Measurements from ENCODE around the gene SPACA1.

Gene SPACA1

DNA sequence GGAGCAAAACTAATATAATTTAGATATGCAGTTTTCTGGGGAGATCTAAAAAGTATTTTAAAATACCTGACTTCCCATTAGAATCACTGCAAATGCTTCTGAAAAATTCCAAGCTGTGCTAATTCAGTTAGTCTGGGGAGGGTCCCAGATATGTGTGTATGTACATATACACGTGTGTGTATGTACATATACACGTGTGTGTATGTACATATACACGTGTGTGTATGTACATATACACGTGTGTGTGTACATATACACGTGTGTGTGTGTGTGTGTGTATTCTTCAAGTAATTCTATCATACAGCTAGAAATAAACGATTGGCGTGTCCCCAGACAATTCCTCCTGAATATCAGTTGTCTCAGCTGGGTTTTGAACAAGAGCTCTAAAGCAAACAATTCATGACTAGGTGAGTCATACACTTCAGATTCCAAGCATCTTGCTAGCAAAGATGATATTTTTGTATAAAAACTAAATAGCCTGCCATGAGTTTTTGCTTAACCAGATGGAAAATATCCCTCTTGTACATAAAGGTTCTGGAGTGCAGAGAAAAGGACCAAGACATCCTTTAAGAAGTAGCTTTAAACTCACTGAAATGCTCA is 58.2 kb downstream of the SPACA1 start:
- no peak for DNase-seq (ENCODE audit: low read depth)

DNA sequence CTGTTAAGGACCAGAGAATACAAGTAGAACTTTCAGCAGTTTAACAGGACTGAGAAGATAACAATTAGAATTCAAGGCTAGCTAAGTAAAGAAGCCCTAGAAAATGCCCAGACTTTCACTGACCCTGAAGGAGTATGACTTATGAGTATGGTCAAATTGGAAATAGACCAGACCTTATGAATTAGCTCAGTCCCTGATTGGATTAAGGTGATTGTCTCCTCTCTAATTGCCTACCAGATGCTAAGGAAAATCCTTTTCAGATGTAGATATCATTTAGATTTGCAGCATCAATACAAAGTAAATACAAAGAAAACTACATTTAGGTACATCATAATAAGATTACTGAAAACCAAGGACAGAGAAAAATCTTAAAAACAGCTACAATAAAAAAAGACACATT is 59.6 kb downstream of the SPACA1 start:
- no peak for DNase-seq (ENCODE audit: low read depth)

DNA sequence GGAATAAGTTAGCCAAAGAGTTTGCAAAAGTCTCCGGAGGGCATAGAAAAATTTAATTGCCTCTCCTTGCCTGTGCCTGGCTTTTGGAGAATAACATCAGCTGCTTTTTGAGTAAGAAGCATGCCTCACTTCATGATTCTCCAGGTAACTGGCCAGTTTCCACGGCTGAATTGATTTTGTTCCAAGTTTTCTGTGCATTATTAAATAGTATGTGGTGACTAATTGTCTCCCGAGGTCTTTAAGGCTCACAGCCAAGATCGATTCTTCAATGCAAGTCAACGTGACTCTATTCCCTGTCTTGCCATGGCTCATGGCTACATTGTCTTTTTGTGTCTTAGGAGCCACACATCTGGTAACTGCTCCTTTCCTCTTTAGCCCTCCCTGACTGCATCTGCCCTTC is 64.3 kb downstream of the SPACA1 start:
- no peak for DNase-seq (ENCODE audit: low read depth)

DNA sequence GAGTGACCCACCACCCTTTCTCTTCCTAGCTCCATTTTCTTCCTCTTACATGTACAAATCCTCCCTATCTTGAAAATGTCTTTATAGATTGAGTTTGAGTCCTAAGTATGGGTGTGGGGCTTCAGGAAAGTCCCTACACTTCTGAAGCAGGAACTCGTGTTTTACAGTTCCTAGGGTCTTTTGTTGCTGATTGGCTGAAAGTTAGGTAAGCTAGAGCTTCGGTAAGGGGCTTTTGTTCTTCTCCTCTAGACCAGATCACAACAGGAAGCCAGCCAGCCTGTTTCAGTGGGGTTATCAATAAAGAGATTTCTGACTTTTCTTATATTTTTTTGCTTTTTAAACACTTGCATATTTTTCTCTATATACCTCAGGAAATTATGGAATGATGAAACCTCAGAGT is 67.2 kb downstream of the SPACA1 start:
- DNase-seq (ENCODE audit: low read depth), result no peak

DNA sequence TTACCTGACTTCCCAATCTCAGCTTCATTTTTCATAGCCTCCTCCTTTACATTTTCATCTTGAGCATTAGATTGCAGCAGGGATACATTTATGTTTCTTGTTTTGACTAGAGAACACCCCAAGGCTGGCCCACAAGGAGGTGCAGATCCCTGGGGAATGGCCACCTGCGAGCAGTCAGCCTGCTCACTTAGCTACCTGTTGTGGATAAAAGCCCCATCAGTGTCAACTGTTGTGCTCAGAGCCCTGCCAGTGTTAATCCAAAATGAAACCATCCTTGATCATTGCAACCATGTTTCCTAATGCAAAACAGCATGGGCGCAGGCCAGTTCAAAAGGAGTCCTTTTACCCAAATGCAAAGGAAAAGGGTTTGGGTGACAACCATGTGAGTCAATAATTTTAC is 67.7 kb downstream of the SPACA1 start:
- DNase-seq (ENCODE audit: low read depth), result no peak

DNA sequence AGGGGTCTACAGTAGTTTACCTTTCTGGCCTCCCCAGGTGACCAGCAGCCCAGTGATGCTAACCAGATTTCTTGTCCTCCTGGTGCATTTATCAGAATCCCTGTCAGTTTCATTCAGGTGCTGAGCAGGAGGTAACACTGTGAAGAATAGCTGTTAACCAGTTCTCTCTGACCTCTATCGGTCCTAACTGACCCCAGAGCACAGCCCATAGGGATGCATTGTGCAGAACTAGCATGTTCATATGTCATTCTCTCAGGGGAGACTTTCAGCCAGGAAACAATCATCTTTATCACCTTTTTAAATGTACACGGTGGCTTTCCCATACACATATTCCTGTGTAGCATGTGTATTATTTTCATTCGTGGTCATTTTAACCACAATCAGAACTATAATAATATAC is 68.6 kb downstream of the SPACA1 start:
- DNase-seq (ENCODE audit: low read depth), result no peak

Measured in activated T-cell treated with anti-CD3 and anti-CD28 coated beads for 1 hour (primary cell).